K562 (cell line): ENCODE results near the gene STRIP1. TPM values are rescaled to one million over a fixed set of nuclear protein-coding genes. Genes with fewer than 3 reads are reported as not detected.

Source experiments
- ATAC-seq: fragments of 200-7000 bp; cut with Tn5 transposase; 3 replicates; pipeline ENCODE4 v1.9.1; 2020; ENCODE audit warnings: moderate library complexity
- BruUV-seq: library from RNA; stranded (reverse); fragments of 400-500 nt; replicated peaks from 2 replicates; lab custom pipeline; 2021; lab: Mats Ljungman, UMichigan
- CTCF ChIA-PET: fragments of 300-600 bp; formaldehyde crosslinking; extraction: SDS; loops from one replicate; lab custom pipeline; 2021; ENCODE audit warnings: low intra/inter-chr PET ratio; lab: Yijun Ruan, JAX
- POLR2A ChIA-PET: fragments of 300-600, 350-650 bp; sonication (Branson Sonifier 250); formaldehyde crosslinking; extraction: SDS; loops from one replicate; lab custom pipeline; 2021; ENCODE audit warnings: antibody characterized with exemption, inconsistent platforms; lab: Yijun Ruan, JAX
- DNase-seq, 4 experiments: peaks; one replicate each; pipeline versions ENCODE4 v3.0.0 to v3.0.0-alpha.2; 2011 to 2018; ENCODE audit warnings: low spot score in 3 of 4, mixed read lengths in 3 of 4; ENCODE audit errors: extremely low read depth in 1 of 4
- FAIRE-seq: peaks from 2 replicates; lab custom pipeline; 2011; peaks lifted over from hg19 to GRCh38; lab: Jason Lieb, UNC
- H2AFZ ChIP-seq: 2 replicates; pipeline ENCODE4 v1.6.0; 2011; ENCODE audit warnings: low read depth, low read length, control low read depth, inconsistent platforms
- H3K27ac ChIP-seq: fragments of 200-600 bp; 3 replicates; pipeline ENCODE4 v1.8.0; 2011; ENCODE audit warnings: low read depth, mild to moderate bottlenecking, control low read depth, inconsistent platforms, low read length, moderate library complexity, mixed read lengths; ENCODE audit errors: extremely low read depth
- H3K27me3 ChIP-seq, 2 experiments: fragments of 300-600 bp in 1 of 2; 2 replicates in 1 of 2; 3 replicates in 1 of 2; pipeline versions ENCODE4 v1.6.0 to v1.8.0; 2011; ENCODE audit warnings: inconsistent platforms in 2 of 2, low read length in 2 of 2, mild to moderate bottlenecking in 1 of 2, mixed read lengths in 1 of 2, moderate library complexity in 1 of 2; ENCODE audit not compliant: control insufficient read depth in 2 of 2, insufficient read depth in 2 of 2
- H3K36me3 ChIP-seq: fragments of 300-600 bp; 3 replicates; pipeline ENCODE4 v1.8.0; 2011; ENCODE audit warnings: mild to moderate bottlenecking, low read length, inconsistent platforms; ENCODE audit not compliant: control insufficient read depth, insufficient read depth
- H3K4me1 ChIP-seq, 2 experiments: fragments of 200-600 bp in 1 of 2; replicated peaks in 1 of 2; 2 replicates in 1 of 2; 3 replicates in 1 of 2; pipeline versions ENCODE4 v1.5.1 to v1.8.0; 2011; ENCODE audit warnings: inconsistent platforms in 2 of 2, low read length in 2 of 2, mild to moderate bottlenecking in 1 of 2, mixed read lengths in 1 of 2, moderate library complexity in 1 of 2; ENCODE audit not compliant: control insufficient read depth in 2 of 2, insufficient read depth in 2 of 2
- H3K4me2 ChIP-seq: 2 replicates; pipeline ENCODE4 v1.6.1; 2011; ENCODE audit warnings: low read length, control low read depth, inconsistent platforms, mixed read lengths; ENCODE audit not compliant: insufficient read depth
- H3K4me3 ChIP-seq: fragments of 200-600 bp; sonication (generic), shearing (Covaris generic); 2 replicates; pipeline ENCODE4 v1.5.1; 2016; ENCODE audit warnings: control low read depth, inconsistent platforms
- H3K79me2 ChIP-seq: fragments of 200-600 bp; 3 replicates; pipeline ENCODE4 v1.8.0; 2011; ENCODE audit warnings: low read length, inconsistent platforms; ENCODE audit not compliant: control insufficient read depth, insufficient read depth
- H3K9ac ChIP-seq, 2 experiments: 2 replicates each; pipeline versions ENCODE4 v1.6.0 to v1.6.1; 2011; ENCODE audit warnings: low read depth in 2 of 2, low read length in 2 of 2, control low read depth in 1 of 2, inconsistent platforms in 1 of 2, mild to moderate bottlenecking in 1 of 2, mixed read lengths in 1 of 2; ENCODE audit not compliant: insufficient read depth in 1 of 2
- H3K9me1 ChIP-seq: one replicate; pipeline ENCODE4 v1.6.0; 2011; ENCODE audit warnings: inconsistent platforms, mild to moderate bottlenecking, low read length, moderate library complexity; ENCODE audit not compliant: control insufficient read depth, insufficient read depth
- H3K9me3 ChIP-seq: replicated peaks from 2 replicates; pipeline ENCODE4 v1.5.1; 2011; ENCODE audit warnings: low read depth, low read length, inconsistent platforms; ENCODE audit not compliant: control insufficient read depth, insufficient read depth
- H4K20me1 ChIP-seq: replicated peaks from 2 replicates; pipeline ENCODE4 v1.6.1; 2011; ENCODE audit warnings: low read length, inconsistent platforms, mixed read lengths; ENCODE audit not compliant: control insufficient read depth, insufficient read depth
- E2F3 ChIP-seq: fragments of 250-450 bp; sonication (Bioruptor Pico); IDR thresholded peaks from 2 replicates; pipeline ENCODE4 v1.4.0; 2020; ENCODE audit warnings: mild to moderate bottlenecking
- EP300 ChIP-seq: IDR thresholded peaks from 2 replicates; pipeline ENCODE4 v1.6.1; 2012; ENCODE audit warnings: low read length, improper control_type of control experiment
- KDM5B ChIP-seq: fragments of 200-600 bp; sonication (generic); IDR thresholded peaks from 2 replicates; pipeline ENCODE4 v1.6.1; 2012; ENCODE audit warnings: low read depth, mild to moderate bottlenecking, moderate library complexity, low read length, control low read depth, inconsistent platforms; ENCODE audit not compliant: insufficient replicate concordance
- MECOM ChIP-seq: fragments of 250-450 bp; sonication (Bioruptor Pico); IDR thresholded peaks from 2 replicates; pipeline ENCODE4 v1.8.0; 2022; ENCODE audit warnings: inconsistent platforms
- ZNF165 ChIP-seq: fragments of 250-450 bp; sonication (Bioruptor Pico); IDR thresholded peaks from 2 replicates; pipeline ENCODE4 v1.4.0; 2020; ENCODE audit warnings: borderline replicate concordance
- ZSCAN32 ChIP-seq: fragments of 450-650 bp; formaldehyde crosslinking; IDR thresholded peaks from 2 replicates; pipeline ENCODE4 v1.4.0; 2020; ENCODE audit warnings: mild to moderate bottlenecking, moderate library complexity
- WGBS: fragments of 100-300 bp; shearing (Covaris generic); methylation state at CpG from one replicate; pipeline ENCODE4 v1.1.6; 2016; ENCODE audit warnings: low coverage, mixed read lengths; ENCODE audit not compliant: insufficient coverage; ENCODE audit errors: missing lambda C conversion rate; 5-methylcytosine and 5-hydroxymethylcytosine counted together
- in situ Hi-C: fragments of 300-500 bp; cut with MboI; formaldehyde crosslinking; loops from 4 replicates; pipeline ENCODE4 v1.15.0; 2018; ENCODE audit warnings: inconsistent platforms, mixed read lengths
- intact Hi-C: fragments of 100-400 bp; cut with micrococcal nuclease; formaldehyde crosslinking; loops from 2 replicates; pipeline ENCODE4 v1.14.2; 2022
- polyA plus RNA-seq, 8 experiments: library from polyadenylated mRNA; depleted of rRNA in 4 of 8; stranded (reverse) in 5 of 8; unstranded in 3 of 8; fragments of >200 nt; fragmentation: Nextera tagmentation in 2 of 8; fragmentation: Illumina TruSeq in 1 of 8; extraction: Ambion mirVana in 2 of 8; extraction: Trizol in 1 of 8; gene quantifications; 2 replicates each; pipeline versions ENCODE4 v1.2.1 to v1.2.3, GENCODE V29; 2011 to 2014; ENCODE audit warnings: inconsistent platforms in 1 of 8, missing spikeins in 1 of 8
- total RNA-seq, 7 experiments: library from RNA; depleted of rRNA in 6 of 7; stranded (reverse); fragments of >200 nt in 6 of 7; fragmentation: Illumina TruSeq in 2 of 7; extraction: Trizol in 2 of 7; gene quantifications; 2 replicates each; pipeline versions ENCODE4 v1.2.1 to v1.2.3, GENCODE V29; 2011 to 2021; ENCODE audit warnings: low replicate concordance in 1 of 7

Gene STRIP1
- total and polyA plus RNA-seq, 9 of the 15 experiments (the other 6 are each of a cell fraction or from before 2014, with no cell fraction given) = 9.9 to 42.3 (median 32.0) TPM

- Histone ChIP-seq H2AFZ (no peak overlapping the region), H3K4me3 (no peak overlapping the region), H3K4me1 (no peaks in the 10 kb centered on the region), H3K36me3 (peaks cover 98% of the 10 kb centered on the region), H4K20me1 (peaks cover 16% of the 10 kb centered on the region), H3K9me3 (no peaks in the 10 kb centered on the region), H3K27me3 (no peaks in the 10 kb centered on the region), H3K9me1 (no peaks in the 10 kb centered on the region), H3K9ac (no peak overlapping the region), H3K4me2 (no peak overlapping the region), H3K79me2 (no peaks in the 10 kb centered on the region), H3K27ac (no peak overlapping the region)
- ChIA-PET POLR2A (interaction anchor here (0.5 to 18.1 kb wide), 13 partner anchors 9 to 698 kb away, joined by 3 to 200 read pairs (median 3); partner anchors contain the start of gene STRIP1), CTCF (interaction anchor here (1.3 kb wide), 1 partner anchor 9 kb away, joined by 3 read pairs; no protein-coding TSS in a partner anchor)
- intact Hi-C loops = loop anchor here (10.0 kb wide), 1 partner anchor 414 kb away; no protein-coding TSS in a partner anchor
- no peak for FAIRE-seq
- no peak for ATAC-seq
- TF ChIP-seq ZNF165 (no peak), MECOM (CRISPR knock-in tag) (no peak), ZSCAN32 (CRISPR knock-in tag) (no peak)
- in situ Hi-C loops = loop anchor here (5.0 kb wide), 1 partner anchor 57 kb away; no protein-coding TSS in a partner anchor
- WGBS = 85% methylated on average over 4 of the region's 4 CpGs
- no peak for DNase-seq
- BruUV-seq = no TSS peak
These were observed 16.3 kb downstream of the STRIP1 start for GRCh38 chr1:110050602-110051261.

- no peaks in the 10 kb centered on the region for H3K9me3 ChIP-seq
- H2AFZ ChIP-seq = no peak overlapping the region
- H3K9ac ChIP-seq = no peak overlapping the region
- H3K79me2 ChIP-seq = no peaks in the 10 kb centered on the region
- no TSS peak for BruUV-seq
- no peak for TF ChIP-seq E2F3 (CRISPR knock-in tag)
- TF ChIP-seq KDM5B = no peak
- TF ChIP-seq EP300 = no peak
- peaks cover 16% of the 10 kb centered on the region for H4K20me1 ChIP-seq
- H3K9me1 ChIP-seq = no peaks in the 10 kb centered on the region
- CTCF ChIA-PET = interaction anchor here (1.3 kb wide), 1 partner anchor 9 kb away, joined by 3 read pairs; no protein-coding TSS in a partner anchor
- H3K4me3 ChIP-seq = no peak overlapping the region
- POLR2A ChIA-PET = interaction anchor here (0.6 to 18.1 kb wide), 9 partner anchors 9 to 699 kb away, joined by 3 to 200 read pairs (median 5); partner anchors contain the start of gene STRIP1
- no peak for FAIRE-seq
- no peaks in the 10 kb centered on the region for H3K27me3 ChIP-seq
- WGBS = 75% methylated on average over 2 of the region's 2 CpGs
- ATAC-seq = no peak
- in situ Hi-C loops = loop anchor here (5.0 kb wide), 1 partner anchor 56 kb away; no protein-coding TSS in a partner anchor
- H3K27ac ChIP-seq = no peak overlapping the region
- DNase-seq = no peak
- no peak overlapping the region for H3K4me2 ChIP-seq
- intact Hi-C loops = loop anchor here (10.0 kb wide), 1 partner anchor 414 kb away; no protein-coding TSS in a partner anchor
- H3K36me3 ChIP-seq = peaks cover 98% of the 10 kb centered on the region
- H3K4me1 ChIP-seq = no peaks in the 10 kb centered on the region
These were observed 16.8 kb downstream of the STRIP1 start for GRCh38 chr1:110051262-110051648.
